ENCODE data around the gene RBM45.

- TF ChIP-seq CTCF (IDR thresholded peaks at IDR 0.05) (no peak), POLR2A (IDR thresholded peaks at IDR 0.05) (no peak)
Observed at GRCh38 chr2:178157574-178157973, 45.3 kb downstream of the RBM45 start.

Measured in thyroid gland (tissue), 4 donors.